ENCODE measurements around the gene ENAH. TPM values are rescaled to one million over a fixed set of nuclear protein-coding genes. Genes with fewer than 3 reads are reported as not detected.
"Not testable (repeated sequence)": the region's sequence is repeated elsewhere in the genome, so short reads cannot be mapped to it uniquely, and the experiment has no call there.

Gene ENAH
- total RNA-seq, 1 experiment from 2014 or later: 100 TPM

GRCh38 chr1:225636992-225637391 lies 15.9 kb downstream of the ENAH start:
- H3K4me1 ChIP-seq (ENCODE audit: control insufficient read depth in 1 of 2, insufficient read depth in 2 of 2, low read length in 2 of 2); H3K9me2 ChIP-seq (ENCODE audit: insufficient read depth); H3K27me3 ChIP-seq (ENCODE audit: insufficient read depth, low read length); POLR2A ChIA-PET; H3K27ac ChIP-seq (ENCODE audit: low read depth, low read length); H2AFZ ChIP-seq (ENCODE audit: low read depth, low read length, poor library complexity, severe bottlenecking); BruUV-seq (replicated peaks); intact Hi-C loops (cut with micrococcal nuclease); ATAC-seq; H3K4me2 ChIP-seq (ENCODE audit: low read length); CTCF ChIA-PET; H3K4me3 ChIP-seq (replicated peaks in 1 of 2; ENCODE audit: low read depth in 1 of 2, low read length in 2 of 2); H3K9ac ChIP-seq (ENCODE audit: low read length); DNase-seq (ENCODE audit: low read depth, low spot score); H4K20me1 ChIP-seq (ENCODE audit: insufficient read depth); RAD21 ChIA-PET (ENCODE audit: low non-redundant PET in 1 of 2, low total read pairs in 2 of 2, uncharacterized antibody in 2 of 2, unreplicated experiment in 2 of 2); H3K9me3 ChIP-seq (ENCODE audit: control insufficient read depth in 1 of 2, insufficient read depth in 1 of 2, low read depth in 1 of 2, low read length in 2 of 2): not testable (repeated sequence)
- H3K79me2 ChIP-seq (ENCODE audit: insufficient read depth, low read length): peaks cover 88% of the 10 kb centered on the region
- H3K36me3 ChIP-seq (ENCODE audit: control insufficient read depth in 1 of 2, insufficient read depth in 2 of 2, low read length in 2 of 2): peaks cover 0 to 10% of the 10 kb centered on the region in 2 experiments; a peak in 1 of 4 replicates

- peaks cover 85% of the 10 kb centered on the region for H3K79me2 ChIP-seq (ENCODE audit: insufficient read depth, low read length)
- DNase-seq (ENCODE audit: low read depth, low spot score) (no peak), ATAC-seq (no peak)
- H3K4me2 ChIP-seq (ENCODE audit: low read length): no peak overlapping the region
- H3K9ac ChIP-seq (ENCODE audit: low read length): no peak overlapping the region
- CTCF ChIA-PET: no interaction called here
- TF ChIP-seq JUND (IDR thresholded peaks at IDR 0.05) (no peak), FOSL1 (IDR thresholded peaks at IDR 0.05; ENCODE audit: low read depth) (no peak), ZNF274 (IDR thresholded peaks at IDR 0.05; ENCODE audit: low read depth, low read length) (no peak)
- no peak overlapping the region for H3K27ac ChIP-seq (ENCODE audit: low read depth, low read length)
- no peaks in the 10 kb centered on the region for H3K4me1 ChIP-seq (ENCODE audit: control insufficient read depth in 1 of 2, insufficient read depth in 2 of 2, low read length in 2 of 2)
- no peaks in the 10 kb centered on the region for H3K27me3 ChIP-seq (ENCODE audit: insufficient read depth, low read length)
- peaks cover 0 to 10% of the 10 kb centered on the region in 2 experiments; a peak in 1 of 4 replicates for H3K36me3 ChIP-seq (ENCODE audit: control insufficient read depth in 1 of 2, insufficient read depth in 2 of 2, low read length in 2 of 2)
- POLR2A ChIA-PET: no interaction called here
- intact Hi-C loops (cut with micrococcal nuclease): no loop called here
- no peaks in the 10 kb centered on the region for H3K9me2 ChIP-seq (ENCODE audit: insufficient read depth)
- RAD21 ChIA-PET (ENCODE audit: low non-redundant PET in 1 of 2, low total read pairs in 2 of 2, uncharacterized antibody in 2 of 2, unreplicated experiment in 2 of 2): no interaction called here
- H3K9me3 ChIP-seq (ENCODE audit: control insufficient read depth in 1 of 2, insufficient read depth in 1 of 2, low read depth in 1 of 2, low read length in 2 of 2): no peaks in the 10 kb centered on the region
- no TSS peak for BruUV-seq (replicated peaks)
- no peaks in the 10 kb centered on the region for H4K20me1 ChIP-seq (ENCODE audit: insufficient read depth)
- no peak overlapping the region for H3K4me3 ChIP-seq (replicated peaks in 1 of 2; ENCODE audit: low read depth in 1 of 2, low read length in 2 of 2)
- H2AFZ ChIP-seq (ENCODE audit: low read depth, low read length, poor library complexity, severe bottlenecking): no peak overlapping the region
These were observed 17.3 kb downstream of the ENAH start for GRCh38 chr1:225635649-225636048.

GRCh38 chr1:225632836-225633235 lies 20.1 kb downstream of the ENAH start:
- H3K9me2 ChIP-seq (ENCODE audit: insufficient read depth); H2AFZ ChIP-seq (ENCODE audit: low read depth, low read length, poor library complexity, severe bottlenecking); BruUV-seq (replicated peaks); H3K36me3 ChIP-seq (ENCODE audit: control insufficient read depth in 1 of 2, insufficient read depth in 2 of 2, low read length in 2 of 2); RAD21 ChIA-PET (ENCODE audit: low non-redundant PET in 1 of 2, low total read pairs in 2 of 2, uncharacterized antibody in 2 of 2, unreplicated experiment in 2 of 2); intact Hi-C loops (cut with micrococcal nuclease); ATAC-seq; H4K20me1 ChIP-seq (ENCODE audit: insufficient read depth); H3K9ac ChIP-seq (ENCODE audit: low read length); H3K27me3 ChIP-seq (ENCODE audit: insufficient read depth, low read length); H3K9me3 ChIP-seq (ENCODE audit: control insufficient read depth in 1 of 2, insufficient read depth in 1 of 2, low read depth in 1 of 2, low read length in 2 of 2); POLR2A ChIA-PET; H3K27ac ChIP-seq (ENCODE audit: low read depth, low read length); H3K4me2 ChIP-seq (ENCODE audit: low read length); H3K4me1 ChIP-seq (ENCODE audit: control insufficient read depth in 1 of 2, insufficient read depth in 2 of 2, low read length in 2 of 2); H3K4me3 ChIP-seq (replicated peaks in 1 of 2; ENCODE audit: low read depth in 1 of 2, low read length in 2 of 2); CTCF ChIA-PET; DNase-seq (ENCODE audit: low read depth, low spot score): not testable (repeated sequence)
- peaks cover 73% of the 10 kb centered on the region for H3K79me2 ChIP-seq (ENCODE audit: insufficient read depth, low read length)
